ENCODE data around the gene SNORC. TPM values are rescaled to one million over a fixed set of nuclear protein-coding genes. Genes with fewer than 3 reads are reported as not detected.

The SNORC gene
- total and polyA plus RNA-seq, 2 donors (not counting 1 experiment from before 2014, with no cell fraction given): 0.91 to 0.94 TPM

DNA sequence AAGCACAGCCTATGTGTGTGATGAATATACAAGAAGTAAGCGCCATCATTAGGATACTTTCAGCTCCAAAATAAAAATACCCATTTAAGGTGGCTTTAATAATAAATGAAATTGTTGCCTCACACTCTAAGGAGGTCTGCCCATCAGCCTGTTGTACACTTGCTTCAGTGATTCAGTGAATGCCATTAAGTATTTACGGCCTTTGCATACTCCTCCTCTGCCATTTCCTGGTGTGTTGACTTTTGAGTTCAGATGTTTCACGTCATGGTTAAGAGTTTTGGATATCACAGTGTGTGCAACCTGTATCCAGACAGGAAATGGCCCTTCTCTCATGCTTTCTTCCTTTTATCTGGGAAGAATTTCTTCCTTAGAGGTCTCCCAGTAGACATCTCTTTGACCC is 38.6 kb upstream of the SNORC start:
- H3K4me3 Mint-ChIP-seq: no peak overlapping the region
- DNase-seq (no peak), ATAC-seq (ENCODE audit: low read depth) (no peak)
- H3K9me3 ChIP-seq (ENCODE audit: control extremely low read depth in 1 of 3, control insufficient read depth in 2 of 3, insufficient read depth in 1 of 3, low read length in 2 of 3): no peaks in the 10 kb centered on the region
- H3K27ac ChIP-seq (ENCODE audit: low read length in 2 of 2): no peak overlapping the region
- ChIA-PET CTCF (no interaction called here), POLR2A (no interaction called here)
- WGBS (ENCODE audit: insufficient coverage): no CpG with 5 or more reads among the region's 3 CpGs
- H3K27ac Mint-ChIP-seq: no peak overlapping the region
- no peaks in the 10 kb centered on the region for H3K27me3 Mint-ChIP-seq
- no peaks in the 10 kb centered on the region for H3K9me3 Mint-ChIP-seq (ENCODE audit: insufficient read depth)
- no peak overlapping the region for H3K4me2 ChIP-seq (replicated peaks; ENCODE audit: low read depth, low read length, poor library complexity, severe bottlenecking)
- peaks cover 19% of the 10 kb centered on the region for H3K79me2 ChIP-seq (ENCODE audit: control insufficient read depth, insufficient read depth, low read length)
- H3K27me3 ChIP-seq (replicated peaks in 1 of 4; ENCODE audit: control extremely low read depth in 1 of 4, control insufficient read depth in 3 of 4, insufficient read depth in 4 of 4, low read length in 3 of 4): no peaks in the 10 kb centered on the region
- H2AFZ ChIP-seq (ENCODE audit: insufficient read depth, low read depth, low read length, poor library complexity, severe bottlenecking): no peak overlapping the region
- H3K4me1 ChIP-seq (ENCODE audit: control insufficient read depth in 2 of 2, insufficient read depth in 2 of 2, low read length in 2 of 2): no peaks in the 10 kb centered on the region
- intact Hi-C loops (cut with micrococcal nuclease): no loop called here
- H3K36me3 ChIP-seq (replicated peaks in 1 of 2; ENCODE audit: control extremely low read depth in 1 of 2, control insufficient read depth in 1 of 2, extremely low read depth in 1 of 2, insufficient read depth in 2 of 2, low read length in 1 of 2): peaks cover 1 to 69% of the 10 kb centered on the region in 2 experiments
- H3K9ac ChIP-seq (ENCODE audit: low read length): no peak overlapping the region
- no peaks in the 10 kb centered on the region for H4K20me1 ChIP-seq (ENCODE audit: control insufficient read depth, insufficient read depth, low read length, poor library complexity, severe bottlenecking)
- peaks cover 2% of the 10 kb centered on the region for H3K4me1 Mint-ChIP-seq
- TF ChIP-seq EZH2 (IDR thresholded peaks at IDR 0.05; ENCODE audit: borderline replicate concordance, insufficient read depth, low read depth, low read length, poor library complexity, severe bottlenecking): no peak
- TF ChIP-seq, protein P1, sequence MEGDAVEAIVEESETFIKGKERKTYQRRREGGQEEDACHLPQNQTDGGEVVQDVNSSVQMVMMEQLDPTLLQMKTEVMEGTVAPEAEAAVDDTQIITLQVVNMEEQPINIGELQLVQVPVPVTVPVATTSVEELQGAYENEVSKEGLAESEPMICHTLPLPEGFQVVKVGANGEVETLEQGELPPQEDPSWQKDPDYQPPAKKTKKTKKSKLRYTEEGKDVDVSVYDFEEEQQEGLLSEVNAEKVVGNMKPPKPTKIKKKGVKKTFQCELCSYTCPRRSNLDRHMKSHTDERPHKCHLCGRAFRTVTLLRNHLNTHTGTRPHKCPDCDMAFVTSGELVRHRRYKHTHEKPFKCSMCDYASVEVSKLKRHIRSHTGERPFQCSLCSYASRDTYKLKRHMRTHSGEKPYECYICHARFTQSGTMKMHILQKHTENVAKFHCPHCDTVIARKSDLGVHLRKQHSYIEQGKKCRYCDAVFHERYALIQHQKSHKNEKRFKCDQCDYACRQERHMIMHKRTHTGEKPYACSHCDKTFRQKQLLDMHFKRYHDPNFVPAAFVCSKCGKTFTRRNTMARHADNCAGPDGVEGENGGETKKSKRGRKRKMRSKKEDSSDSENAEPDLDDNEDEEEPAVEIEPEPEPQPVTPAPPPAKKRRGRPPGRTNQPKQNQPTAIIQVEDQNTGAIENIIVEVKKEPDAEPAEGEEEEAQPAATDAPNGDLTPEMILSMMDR (IDR thresholded peaks at IDR 0.05): no peak
- H3K4me3 ChIP-seq (ENCODE audit: control extremely low read depth in 1 of 5, extremely low read depth in 1 of 5, insufficient read depth in 1 of 5, low read depth in 2 of 5, low read length in 4 of 5): no peak overlapping the region

DNA sequence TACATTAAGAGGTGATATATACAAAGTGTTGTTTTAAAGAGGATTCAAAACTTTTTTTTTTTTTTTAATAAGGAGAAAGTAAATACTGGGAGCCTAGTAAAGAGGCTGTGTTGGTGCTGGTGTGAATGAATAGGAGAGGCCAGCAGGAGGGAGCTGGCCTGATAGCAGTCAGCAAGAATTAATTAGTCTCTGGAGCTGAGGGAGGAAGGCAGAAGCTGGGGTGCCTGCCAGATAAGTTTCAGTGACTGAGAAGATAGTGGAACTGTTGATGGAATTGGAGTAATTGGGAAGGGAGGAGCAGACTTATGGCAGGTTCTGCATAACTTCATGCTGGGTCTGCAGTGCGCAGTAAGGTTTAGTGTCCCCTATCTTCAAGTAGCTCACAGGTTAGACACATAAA is 36.2 kb upstream of the SNORC start:
- no peak overlapping the region for H3K4me3 Mint-ChIP-seq
- no peaks in the 10 kb centered on the region for H3K27me3 Mint-ChIP-seq
- POLR2A ChIA-PET: interaction anchor here (0.7 kb wide), 1 partner anchor 766 kb away, joined by 4 read pairs; no protein-coding TSS in a partner anchor
- H3K9ac ChIP-seq (ENCODE audit: low read length): no peak overlapping the region
- H3K27ac Mint-ChIP-seq: no peak overlapping the region
- intact Hi-C loops (cut with micrococcal nuclease): no loop called here
- peaks cover 1 to 72% of the 10 kb centered on the region in 2 experiments for H3K36me3 ChIP-seq (replicated peaks in 1 of 2; ENCODE audit: control extremely low read depth in 1 of 2, control insufficient read depth in 1 of 2, extremely low read depth in 1 of 2, insufficient read depth in 2 of 2, low read length in 1 of 2)
- no peak overlapping the region for H2AFZ ChIP-seq (ENCODE audit: insufficient read depth, low read depth, low read length, poor library complexity, severe bottlenecking)
- H3K79me2 ChIP-seq (ENCODE audit: control insufficient read depth, insufficient read depth, low read length): peaks cover 12% of the 10 kb centered on the region
- H3K4me2 ChIP-seq (replicated peaks; ENCODE audit: low read depth, low read length, poor library complexity, severe bottlenecking): no peak overlapping the region
- H3K9me3 Mint-ChIP-seq (ENCODE audit: insufficient read depth): no peaks in the 10 kb centered on the region
- H3K27me3 ChIP-seq (replicated peaks in 1 of 4; ENCODE audit: control extremely low read depth in 1 of 4, control insufficient read depth in 3 of 4, insufficient read depth in 4 of 4, low read length in 3 of 4): no peaks in the 10 kb centered on the region
- no CpG with 5 or more reads among the region's 1 CpG for WGBS (ENCODE audit: insufficient coverage)
- DNase-seq: no peak
- H3K9me3 ChIP-seq (ENCODE audit: control extremely low read depth in 1 of 3, control insufficient read depth in 2 of 3, insufficient read depth in 1 of 3, low read length in 2 of 3): no peaks in the 10 kb centered on the region
- H3K4me1 Mint-ChIP-seq: peaks cover 18% of the 10 kb centered on the region
- H4K20me1 ChIP-seq (ENCODE audit: control insufficient read depth, insufficient read depth, low read length, poor library complexity, severe bottlenecking): no peaks in the 10 kb centered on the region
- ATAC-seq (ENCODE audit: low read depth): no peak
- TF ChIP-seq, protein P1 (IDR thresholded peaks at IDR 0.05): no peak
- TF ChIP-seq EZH2 (IDR thresholded peaks at IDR 0.05; ENCODE audit: borderline replicate concordance, insufficient read depth, low read depth, low read length, poor library complexity, severe bottlenecking): no peak
- H3K4me1 ChIP-seq (ENCODE audit: control insufficient read depth in 2 of 2, insufficient read depth in 2 of 2, low read length in 2 of 2): peaks cover 12% of the 10 kb centered on the region in 2 donors
- no peak overlapping the region for H3K4me3 ChIP-seq (ENCODE audit: control extremely low read depth in 1 of 5, extremely low read depth in 1 of 5, insufficient read depth in 1 of 5, low read depth in 2 of 5, low read length in 4 of 5)
- H3K27ac ChIP-seq (ENCODE audit: low read length in 2 of 2): no peak overlapping the region
- CTCF ChIA-PET: interaction anchor here (0.9 kb wide), 1 partner anchor 27 kb away, joined by 3 read pairs; no protein-coding TSS in a partner anchor
